PC-3 (cell line): Measurements from ENCODE around the gene PHACTR2.

ENCODE experiments used
- CTCF ChIP-seq: fragments of 300-600 bp; sonication (generic); conservative IDR thresholded peaks from 2 replicates; pipeline ENCODE4 v1.5.1; 2017; ENCODE audit warnings: antibody characterized with exemption, low read depth, mild to moderate bottlenecking, low read length
- EZH2phosphoT487 ChIP-seq: fragments of 300-600 bp; sonication (generic); IDR thresholded peaks from 2 replicates; pipeline ENCODE4 v1.6.1; 2018; ENCODE audit warnings: mild to moderate bottlenecking, antibody characterized with exemption, low read length, borderline replicate concordance

GRCh38 chr6:143688681-143689080 lies 10.9 kb downstream of the PHACTR2 start:
- TF ChIP-seq CTCF (no peak), EZH2phosphoT487 (no peak)
